Bronchial epithelial cell (primary cell): ENCODE results near the gene NBAS. TPM values are rescaled to one million over a fixed set of nuclear protein-coding genes. Genes with fewer than 3 reads are reported as not detected.

ENCODE experiments used
- DNase-seq: peaks from one replicate; pipeline ENCODE4 v3.0.0-alpha.2; 2010; ENCODE audit warnings: low read depth
- FAIRE-seq: peaks from 2 replicates; lab custom pipeline; 2011; peaks lifted over from hg19 to GRCh38; lab: Jason Lieb, UNC
- H3K27me3 ChIP-seq: 2 replicates; pipeline ENCODE4 v1.5.1; 2011; ENCODE audit warnings: low read length; ENCODE audit not compliant: control insufficient read depth, insufficient read depth
- H3K36me3 ChIP-seq: 2 replicates; pipeline ENCODE4 v1.5.1; 2011; ENCODE audit warnings: low read length; ENCODE audit not compliant: control insufficient read depth, insufficient read depth
- H3K4me3 ChIP-seq: 2 replicates; pipeline ENCODE4 v1.5.1; 2011; ENCODE audit warnings: mild to moderate bottlenecking, low read depth, low read length, control low read depth
- total RNA-seq: library from RNA; depleted of rRNA; stranded (reverse); fragments of >200 nt; gene quantifications from 2 replicates; pipeline ENCODE4 v1.2.1, GENCODE V29; 2014
- TF ChIP-seq, protein P1 (sequence below): IDR thresholded peaks from 2 replicates; pipeline ENCODE4 v1.5.1; 2011; ENCODE audit warnings: mild to moderate bottlenecking, moderate library complexity, low read length, control low read depth, inconsistent platforms; ENCODE audit not compliant: insufficient read depth, severe bottlenecking

Gene NBAS
- total RNA-seq, 1 donor from 2014 or later: 78.2 TPM

DNA sequence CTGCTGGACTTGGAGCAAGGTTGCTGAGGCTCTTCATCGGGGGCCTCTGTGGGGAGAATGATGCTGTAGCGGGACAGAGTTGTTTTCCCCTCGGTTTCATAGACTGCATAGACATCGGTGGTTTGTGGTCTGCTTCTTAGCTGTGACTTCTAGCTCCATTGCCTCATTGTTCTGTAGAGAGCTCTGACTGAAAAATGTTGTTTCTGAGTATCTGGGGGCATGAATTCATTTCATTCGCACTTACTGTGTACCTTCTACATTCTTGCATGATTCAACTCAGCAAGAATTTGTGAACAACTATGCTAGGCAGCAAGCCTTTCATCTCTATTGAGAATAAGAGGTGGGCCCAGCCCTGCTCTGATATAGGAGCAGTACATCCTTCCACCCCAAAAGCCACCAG lies 406.8 kb downstream of the NBAS start:
- DNase-seq (no peak), FAIRE-seq (no peak)
- no peak overlapping the region for H3K4me3 ChIP-seq
- H3K27me3 ChIP-seq: no peaks in the 10 kb centered on the region
- H3K36me3 ChIP-seq: no peaks in the 10 kb centered on the region
- TF ChIP-seq, protein P1, sequence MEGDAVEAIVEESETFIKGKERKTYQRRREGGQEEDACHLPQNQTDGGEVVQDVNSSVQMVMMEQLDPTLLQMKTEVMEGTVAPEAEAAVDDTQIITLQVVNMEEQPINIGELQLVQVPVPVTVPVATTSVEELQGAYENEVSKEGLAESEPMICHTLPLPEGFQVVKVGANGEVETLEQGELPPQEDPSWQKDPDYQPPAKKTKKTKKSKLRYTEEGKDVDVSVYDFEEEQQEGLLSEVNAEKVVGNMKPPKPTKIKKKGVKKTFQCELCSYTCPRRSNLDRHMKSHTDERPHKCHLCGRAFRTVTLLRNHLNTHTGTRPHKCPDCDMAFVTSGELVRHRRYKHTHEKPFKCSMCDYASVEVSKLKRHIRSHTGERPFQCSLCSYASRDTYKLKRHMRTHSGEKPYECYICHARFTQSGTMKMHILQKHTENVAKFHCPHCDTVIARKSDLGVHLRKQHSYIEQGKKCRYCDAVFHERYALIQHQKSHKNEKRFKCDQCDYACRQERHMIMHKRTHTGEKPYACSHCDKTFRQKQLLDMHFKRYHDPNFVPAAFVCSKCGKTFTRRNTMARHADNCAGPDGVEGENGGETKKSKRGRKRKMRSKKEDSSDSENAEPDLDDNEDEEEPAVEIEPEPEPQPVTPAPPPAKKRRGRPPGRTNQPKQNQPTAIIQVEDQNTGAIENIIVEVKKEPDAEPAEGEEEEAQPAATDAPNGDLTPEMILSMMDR: no peak

DNA sequence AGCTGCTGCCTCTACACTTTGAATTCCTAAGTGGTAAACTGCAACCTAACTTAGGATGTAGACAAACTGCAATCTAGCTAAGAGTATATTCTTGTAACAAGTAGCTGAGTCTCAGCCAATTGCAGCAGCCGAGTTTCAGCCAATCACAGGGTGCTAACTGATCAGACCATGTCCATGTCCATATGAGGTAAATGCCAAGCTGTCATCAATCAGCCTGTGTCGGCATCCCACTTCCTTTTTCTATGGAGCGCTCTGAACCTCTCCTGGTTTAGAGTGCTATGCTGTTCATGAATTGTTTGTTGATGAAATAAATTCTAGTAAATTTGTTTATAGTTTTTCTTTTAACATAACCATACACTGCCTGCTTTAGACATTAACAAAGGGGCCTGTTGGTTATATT lies 408.8 kb downstream of the NBAS start:
- H3K4me3 ChIP-seq: no peak overlapping the region
- H3K27me3 ChIP-seq: no peaks in the 10 kb centered on the region
- DNase-seq: no peak
- TF ChIP-seq, protein P1: no peak
- H3K36me3 ChIP-seq: no peaks in the 10 kb centered on the region
- no peak for FAIRE-seq

DNA sequence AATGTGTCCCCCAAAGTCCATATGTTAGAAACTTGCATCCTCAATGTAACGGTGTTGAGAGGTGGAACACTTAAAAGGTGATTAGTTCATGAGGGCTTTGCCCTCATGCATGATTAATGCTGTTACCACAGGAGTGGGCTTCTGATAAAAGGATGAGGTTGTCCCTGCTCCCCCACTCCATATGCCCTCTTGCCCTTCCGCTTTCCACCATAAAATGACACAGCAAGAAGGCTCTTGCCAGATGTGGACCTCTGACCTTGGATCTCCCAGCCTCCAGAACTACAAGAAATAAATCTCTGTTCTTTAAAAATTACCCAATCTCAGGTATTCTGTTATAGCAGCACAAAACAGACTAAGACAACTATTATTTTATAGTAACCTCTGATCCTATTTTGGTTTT lies 412.1 kb downstream of the NBAS start:
- DNase-seq: no peak
- H3K27me3 ChIP-seq: no peaks in the 10 kb centered on the region
- no peak overlapping the region for H3K4me3 ChIP-seq
- TF ChIP-seq, protein P1: no peak
- H3K36me3 ChIP-seq: no peaks in the 10 kb centered on the region
- no peak for FAIRE-seq

DNA sequence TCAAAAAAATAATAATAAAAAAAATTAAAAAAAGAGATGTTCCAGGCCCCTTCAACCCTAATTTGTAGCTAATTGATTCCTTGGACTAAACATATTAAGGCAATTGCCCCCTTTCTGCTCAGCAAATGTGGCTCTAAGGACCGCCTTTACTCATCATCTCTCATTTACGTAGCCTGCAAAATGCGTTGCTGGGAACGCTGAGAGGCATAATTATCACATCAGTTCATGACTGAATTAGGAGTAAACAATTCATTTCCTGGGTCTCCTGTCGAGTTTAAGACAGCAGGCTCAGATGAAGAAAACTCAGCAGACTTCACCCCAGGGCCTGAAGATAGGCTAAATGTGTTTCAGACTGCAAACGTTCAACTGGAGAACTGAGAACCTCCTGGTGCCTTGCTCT lies 413.5 kb downstream of the NBAS start:
- no peak overlapping the region for H3K4me3 ChIP-seq
- TF ChIP-seq, protein P1: no peak
- DNase-seq (no peak), FAIRE-seq (no peak)
- no peaks in the 10 kb centered on the region for H3K36me3 ChIP-seq
- no peaks in the 10 kb centered on the region for H3K27me3 ChIP-seq

DNA sequence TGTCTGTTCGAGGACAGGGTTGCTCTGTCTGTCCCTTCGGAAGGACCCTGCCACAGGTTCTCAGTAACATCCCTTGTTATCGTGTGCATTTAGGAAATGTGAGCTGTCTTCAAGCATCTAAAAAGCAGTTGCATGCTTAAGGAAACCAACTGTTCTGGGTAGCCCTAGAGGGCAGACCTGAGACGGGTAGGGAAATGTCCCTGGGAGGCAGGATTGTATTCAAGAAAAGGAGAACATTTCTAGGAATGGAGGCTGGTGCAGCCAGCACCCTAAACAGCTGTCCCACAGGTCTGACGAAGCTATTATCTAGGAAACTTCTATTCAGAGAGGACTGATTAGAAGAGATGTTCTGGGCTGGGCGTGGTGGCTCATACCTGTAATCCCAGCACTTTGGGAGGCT lies 414.2 kb downstream of the NBAS start:
- H3K27me3 ChIP-seq: no peaks in the 10 kb centered on the region
- TF ChIP-seq, protein P1: no peak
- no peaks in the 10 kb centered on the region for H3K36me3 ChIP-seq
- H3K4me3 ChIP-seq: no peak overlapping the region
- no peak for DNase-seq
- FAIRE-seq: no peak

DNA sequence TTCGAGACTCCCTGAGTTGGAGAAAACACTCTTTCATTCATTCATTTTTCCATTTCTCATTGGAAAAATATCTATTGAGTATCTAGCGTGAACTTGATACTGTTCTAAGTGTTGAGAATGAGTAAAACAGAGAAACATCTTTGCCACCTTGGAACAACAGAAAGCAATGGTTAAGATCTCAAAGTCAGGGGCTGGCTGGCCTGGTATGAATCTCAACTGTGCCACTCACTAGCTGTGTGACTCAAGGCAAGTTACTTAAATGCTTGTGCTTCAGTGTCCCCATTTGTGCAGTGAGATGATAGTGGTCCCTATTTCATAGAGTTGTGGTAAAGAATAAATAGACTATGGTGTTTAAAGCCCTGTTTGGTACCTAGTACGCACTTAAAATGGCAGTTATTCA lies 415.2 kb downstream of the NBAS start:
- H3K4me3 ChIP-seq: no peak overlapping the region
- H3K27me3 ChIP-seq: no peaks in the 10 kb centered on the region
- no peak for DNase-seq
- no peaks in the 10 kb centered on the region for H3K36me3 ChIP-seq
- TF ChIP-seq, protein P1: no peak
- no peak for FAIRE-seq
